Sigmoid colon (tissue), 7 donors: ENCODE measurements around the gene GP1BA. TPM values are rescaled to one million over a fixed set of nuclear protein-coding genes. Genes with fewer than 3 reads are reported as not detected.

Source experiments
- DNase-seq: peaks from one replicate; pipeline ENCODE4 v3.0.0-alpha.2; 2019
- H3K27ac ChIP-seq, 4 donors: fragments of 200-600 bp; sonication (generic); one replicate each; pipeline ENCODE4 v1.5.1; 2016 to 2019; ENCODE audit warnings: mild to moderate bottlenecking in 1 of 4
- H3K27me3 ChIP-seq, 3 donors: fragments of 200-600 bp; sonication (generic); one replicate each; pipeline ENCODE4 v1.5.1; 2019; ENCODE audit warnings: mild to moderate bottlenecking in 1 of 3
- H3K36me3 ChIP-seq, 4 donors: fragments of 200-600 bp; sonication (generic); one replicate each; pipeline ENCODE4 v1.5.1; 2016 to 2019
- H3K4me1 ChIP-seq, 4 donors: fragments of 200-600 bp; sonication (generic); one replicate each; pipeline ENCODE4 v1.5.1; 2017 to 2019
- H3K4me3 ChIP-seq, 4 donors: fragments of 200-600 bp; sonication (generic); one replicate each; pipeline ENCODE4 v1.5.1; 2017 to 2019; ENCODE audit warnings: mild to moderate bottlenecking in 2 of 4, moderate library complexity in 1 of 4
- H3K9me3 ChIP-seq, 4 donors: fragments of 200-600 bp in 3 of 4; sonication (generic) in 3 of 4; one replicate each; pipeline versions ENCODE4 v1.5.1 to v1.6.1; 2013 to 2019
- EP300 ChIP-seq, 4 donors: sonication (generic); formaldehyde crosslinking; IDR thresholded peaks; one replicate each; pipeline ENCODE4 v1.6.1; 2017; ENCODE audit warnings: antibody characterized with exemption in 4 of 4
- POLR2A ChIP-seq, 2 donors: fragments of 450-650 bp; IDR thresholded peaks; one replicate each; pipeline ENCODE4 v1.6.1; 2016; ENCODE audit warnings: antibody characterized with exemption in 2 of 2, mild to moderate bottlenecking in 2 of 2, moderate library complexity in 2 of 2
- POLR2AphosphoS5 ChIP-seq, 4 donors: sonication (generic); formaldehyde crosslinking; IDR thresholded peaks; one replicate each; pipeline ENCODE4 v1.6.1; 2017; ENCODE audit warnings: antibody characterized with exemption in 4 of 4
- WGBS, 2 donors: extraction: QIAGEN DNeasy Blood & Tissue Kit; methylation state at CpG; one replicate each; pipeline ENCODE4 v1.1.7; 2013; 5-methylcytosine and 5-hydroxymethylcytosine counted together
- intact Hi-C: fragments of 100-400 bp; cut with DNase I; formaldehyde crosslinking; loops from one replicate; pipeline ENCODE4 v1.15.1; 2023
- polyA plus RNA-seq, 3 donors: library from polyadenylated mRNA; stranded (reverse); fragments of 200-250 nt; gene quantifications; one replicate each; pipeline ENCODE4 v1.2.3, GENCODE V29; 2013
- small RNA-seq, 3 donors: library from RNA; depleted of rRNA; stranded (forward); fragments of <200 nt; gene quantifications; one replicate each; pipeline ENCODE3, GENCODE V24; 2016
- total RNA-seq, 4 donors: library from RNA; depleted of rRNA; stranded (reverse); fragments of >200 nt; gene quantifications; one replicate each; pipeline ENCODE4 v1.1.0, GENCODE V29; 2016
- TF ChIP-seq, protein P1 (sequence below), 4 experiments: fragments of 450-650 bp in 3 of 4; fragments of 200-600 bp in 1 of 4; IDR thresholded peaks; one replicate each; pipeline ENCODE4 v1.5.1; 2016 to 2019; ENCODE audit warnings: antibody characterized with exemption in 4 of 4, mild to moderate bottlenecking in 3 of 4, moderate library complexity in 2 of 4
- donor health status: healthy with polysubstance abuse.
- donor health status: Bipolar disorder and iron deficiency.
- donor health status: healthy.

Gene GP1BA
- total and polyA plus RNA-seq, 7 donors, result 1.1 TPM; not detected in 6

DNA sequence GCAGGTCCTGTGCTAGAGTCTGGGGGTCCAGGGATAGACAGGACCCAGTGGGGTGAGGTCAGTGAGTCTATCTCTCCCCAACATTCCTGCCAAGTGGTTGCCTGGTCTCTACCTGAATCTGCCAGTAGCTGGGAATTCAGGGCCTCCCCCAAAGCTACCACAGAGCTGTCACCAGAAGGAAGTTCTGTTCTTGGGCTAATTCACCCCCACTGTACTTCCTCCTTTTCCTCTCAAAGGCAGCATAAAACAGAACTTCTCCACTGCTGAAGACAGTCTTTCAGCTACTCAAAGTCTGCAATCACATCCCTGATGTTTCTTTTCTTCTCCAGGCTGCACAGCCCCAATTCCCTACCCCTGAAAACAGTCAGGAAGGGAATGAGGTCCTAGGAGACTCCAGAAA, 46.6 kb downstream of the GP1BA start:
- no peak overlapping the region for H3K27ac ChIP-seq
- no peaks in the 10 kb centered on the region for H3K27me3 ChIP-seq
- intact Hi-C loops, result loop anchor here (1.0 kb wide), 1 partner anchor 8 kb away; no protein-coding TSS in a partner anchor
- H3K9me3 ChIP-seq, result no peaks in the 10 kb centered on the region
- H3K4me3 ChIP-seq, result no peak overlapping the region
- peaks cover 29 to 84% (median 41%) of the 10 kb centered on the region in 4 donors for H3K36me3 ChIP-seq
- peaks cover 0 to 13% (median 8%) of the 10 kb centered on the region in 4 donors for H3K4me1 ChIP-seq
- DNase-seq, result no peak
- TF ChIP-seq POLR2A (IDR thresholded peaks at IDR 0.05) (no peak), EP300 (IDR thresholded peaks at IDR 0.05) (no peak), POLR2AphosphoS5 (IDR thresholded peaks at IDR 0.05) (no peak)
- TF ChIP-seq, protein P1, sequence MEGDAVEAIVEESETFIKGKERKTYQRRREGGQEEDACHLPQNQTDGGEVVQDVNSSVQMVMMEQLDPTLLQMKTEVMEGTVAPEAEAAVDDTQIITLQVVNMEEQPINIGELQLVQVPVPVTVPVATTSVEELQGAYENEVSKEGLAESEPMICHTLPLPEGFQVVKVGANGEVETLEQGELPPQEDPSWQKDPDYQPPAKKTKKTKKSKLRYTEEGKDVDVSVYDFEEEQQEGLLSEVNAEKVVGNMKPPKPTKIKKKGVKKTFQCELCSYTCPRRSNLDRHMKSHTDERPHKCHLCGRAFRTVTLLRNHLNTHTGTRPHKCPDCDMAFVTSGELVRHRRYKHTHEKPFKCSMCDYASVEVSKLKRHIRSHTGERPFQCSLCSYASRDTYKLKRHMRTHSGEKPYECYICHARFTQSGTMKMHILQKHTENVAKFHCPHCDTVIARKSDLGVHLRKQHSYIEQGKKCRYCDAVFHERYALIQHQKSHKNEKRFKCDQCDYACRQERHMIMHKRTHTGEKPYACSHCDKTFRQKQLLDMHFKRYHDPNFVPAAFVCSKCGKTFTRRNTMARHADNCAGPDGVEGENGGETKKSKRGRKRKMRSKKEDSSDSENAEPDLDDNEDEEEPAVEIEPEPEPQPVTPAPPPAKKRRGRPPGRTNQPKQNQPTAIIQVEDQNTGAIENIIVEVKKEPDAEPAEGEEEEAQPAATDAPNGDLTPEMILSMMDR (IDR thresholded peaks at IDR 0.05), result no peak

DNA sequence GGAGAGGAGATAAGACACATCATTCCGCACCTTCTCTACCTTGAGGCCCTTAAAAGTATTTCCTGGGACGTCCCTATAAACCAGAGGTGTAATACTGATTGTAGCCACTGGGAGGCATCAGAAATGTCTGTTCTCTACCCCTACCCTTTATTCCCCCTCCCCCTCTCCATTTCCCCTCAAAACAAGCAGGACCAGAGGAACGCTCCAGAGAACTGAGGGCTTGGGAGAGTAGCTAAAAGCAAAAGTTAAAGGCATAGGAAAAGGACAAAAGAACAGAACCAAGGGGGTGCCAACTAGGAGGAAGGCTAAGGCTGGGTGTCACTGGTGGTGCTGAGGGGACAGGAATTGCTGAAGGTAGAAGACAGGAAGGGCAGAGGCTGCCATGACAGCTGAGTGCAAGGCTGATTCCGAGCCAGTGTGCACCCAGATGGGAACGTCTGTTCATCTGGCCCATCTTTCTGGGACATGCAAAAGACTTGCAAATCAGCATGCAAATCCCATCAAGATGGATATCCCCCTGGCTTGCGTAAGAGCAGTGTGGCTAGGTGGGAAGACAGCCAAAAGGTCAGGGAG, 48.7 kb downstream of the GP1BA start:
- Histone ChIP-seq H3K4me1 (peaks cover 0 to 10% (median 5%) of the 10 kb centered on the region in 4 donors), H3K4me3 (no peak overlapping the region), H3K27me3 (no peaks in the 10 kb centered on the region), H3K36me3 (peaks cover 27 to 82% (median 38%) of the 10 kb centered on the region in 4 donors), H3K9me3 (no peaks in the 10 kb centered on the region), H3K27ac (no peak overlapping the region)
- no peak for DNase-seq
- WGBS, 2 donors, result 37 to 39% methylated on average over 6 of the region's 6 CpGs
- intact Hi-C loops, result loop anchor here (5.0 kb wide), 1 partner anchor 82 kb away; no protein-coding TSS in a partner anchor
- no peak for TF ChIP-seq POLR2AphosphoS5 (IDR thresholded peaks at IDR 0.05)
- no peak for TF ChIP-seq POLR2A (IDR thresholded peaks at IDR 0.05)
- TF ChIP-seq EP300 (IDR thresholded peaks at IDR 0.05), result no peak
- TF ChIP-seq, protein P1 (IDR thresholded peaks at IDR 0.05), result peak; percentile 61 to 88 (median 80)

DNA sequence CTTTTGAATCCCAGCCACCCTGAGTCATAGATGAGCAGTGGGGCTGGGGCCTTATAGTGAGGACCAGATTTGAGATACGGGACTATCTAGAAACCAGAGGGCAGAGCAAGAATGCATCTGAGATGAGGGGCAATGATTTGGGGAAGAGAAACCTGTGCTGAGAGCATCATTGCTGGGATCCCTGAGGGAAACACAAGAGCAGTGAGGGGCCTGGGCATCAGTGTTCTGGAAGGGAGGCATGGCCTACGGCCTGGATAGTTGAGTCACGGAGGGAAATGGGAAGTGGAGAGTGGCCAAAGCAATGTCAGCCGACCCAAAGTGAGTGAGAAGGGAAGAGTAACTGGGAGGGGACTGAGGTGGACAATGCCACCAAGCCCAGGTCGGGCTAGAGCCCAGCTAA, 50.2 kb downstream of the GP1BA start:
- WGBS, 2 donors, result 70 to 84% methylated on average over 5 of the region's 5 CpGs

More for the DNA sequence above, 50.2 kb downstream of the GP1BA start:
- intact Hi-C loops, result loop anchor here (5.0 kb wide), 1 partner anchor 80 kb away; no protein-coding TSS in a partner anchor
- no peak for DNase-seq
- H3K4me3 ChIP-seq, result no peak overlapping the region
- TF ChIP-seq EP300 (IDR thresholded peaks at IDR 0.05) (no peak), POLR2A (IDR thresholded peaks at IDR 0.05) (no peak), POLR2AphosphoS5 (IDR thresholded peaks at IDR 0.05) (no peak)
- TF ChIP-seq, protein P1 (IDR thresholded peaks at IDR 0.05), result no peak
- H3K27ac ChIP-seq, result no peak overlapping the region
- H3K9me3 ChIP-seq, result no peaks in the 10 kb centered on the region
- no peaks in the 10 kb centered on the region for H3K27me3 ChIP-seq
- peaks cover 0 to 23% (median 17%) of the 10 kb centered on the region in 4 donors for H3K4me1 ChIP-seq
- H3K36me3 ChIP-seq, result peaks cover 18 to 66% (median 30%) of the 10 kb centered on the region in 4 donors

Small RNA genes within 50 kb of the gene (small RNA-seq; reads per million reads assigned to genes)
- gene MIR6864 (0 to 0.51 (median 0.32) reads per million in 3 donors), gene MIR6865 (0 reads per million in 3 donors)

Other genes starting within 250 kb of the GP1BA start
- 10 to 100 TPM; 20.0 to 37.7 (median 26.2) TPM for gene PELP1, start 228.1 kb upstream of the GP1BA start, total RNA-seq
- 10 to 100 TPM in 1 of 3 donors, 1 to 10 TPM in 2; 4.2 to 27.0 (median 9.9) TPM for gene PELP1, start 228.1 kb upstream of the GP1BA start, polyA plus RNA-seq
- gene ARRB2, start 221.6 kb upstream of the GP1BA start, total RNA-seq, result 10 to 100 TPM; 22.1 to 35.7 (median 28.2) TPM
- 10 to 100 TPM; 38.4 to 51.7 (median 39.3) TPM for gene ARRB2, start 221.6 kb upstream of the GP1BA start, polyA plus RNA-seq
- gene MED11, start 200.8 kb upstream of the GP1BA start, total RNA-seq, result 10 to 100 TPM; 31.1 to 43.6 (median 38.3) TPM
- gene MED11, start 200.8 kb upstream of the GP1BA start, polyA plus RNA-seq, result 10 to 100 TPM; 35.8 to 61.9 (median 47.4) TPM
- gene ZMYND15, start 192.4 kb upstream of the GP1BA start, total RNA-seq, result under 1 TPM in 3 of 4 donors, not detected in 1; 0.36 to 0.55 (median 0.49) TPM
- 1 to 10 TPM in 2 of 3 donors, not detected in 1; 1.1 to 1.2 TPM for gene ZMYND15, start 192.4 kb upstream of the GP1BA start, polyA plus RNA-seq
- 1 to 10 TPM; 4.6 to 6.8 (median 5.3) TPM for gene CXCL16, start 192.3 kb upstream of the GP1BA start, total RNA-seq
- 10 to 100 TPM; 21.6 to 32.8 (median 29.0) TPM for gene CXCL16, start 192.3 kb upstream of the GP1BA start, polyA plus RNA-seq
- gene TM4SF5, start 160.4 kb upstream of the GP1BA start, total RNA-seq, result not detected
- gene TM4SF5, start 160.4 kb upstream of the GP1BA start, polyA plus RNA-seq, result 10 to 100 TPM in 2 of 3 donors, 1 to 10 TPM in 1; 7.8 to 19.2 (median 11.1) TPM
- gene VMO1, start 145.9 kb upstream of the GP1BA start, total RNA-seq, result 1 to 10 TPM in 3 of 4 donors, not detected in 1; 1.1 to 6.4 (median 4.1) TPM
- 1 to 10 TPM in 2 of 3 donors, not detected in 1; 2.2 to 4.4 TPM for gene VMO1, start 145.9 kb upstream of the GP1BA start, polyA plus RNA-seq
- not detected for gene GLTPD2, start 143.3 kb upstream of the GP1BA start, total RNA-seq
- gene GLTPD2, start 143.3 kb upstream of the GP1BA start, polyA plus RNA-seq, result 1 to 10 TPM in 1 of 3 donors, under 1 TPM in 1, not detected in 1; 0.06 to 1.6 TPM
- 100 to 1,000 TPM; 153 to 242 (median 192) TPM for gene PSMB6, start 136.1 kb upstream of the GP1BA start, total RNA-seq
- gene PSMB6, start 136.1 kb upstream of the GP1BA start, polyA plus RNA-seq, result 100 to 1,000 TPM; 172 to 213 (median 201) TPM
- 10 to 100 TPM in 3 of 4 donors, 1 to 10 TPM in 1; 9.3 to 20.5 (median 12.3) TPM for gene PLD2, start 125.1 kb upstream of the GP1BA start, total RNA-seq
- gene PLD2, start 125.1 kb upstream of the GP1BA start, polyA plus RNA-seq, result 10 to 100 TPM in 1 of 3 donors, 1 to 10 TPM in 2; 6.0 to 18.0 (median 7.9) TPM
- 10 to 100 TPM; 17.1 to 43.8 (median 21.0) TPM for gene MINK1, start 98.9 kb upstream of the GP1BA start, total RNA-seq
- gene MINK1, start 98.9 kb upstream of the GP1BA start, polyA plus RNA-seq, result 100 to 1,000 TPM in 1 of 3 donors, 10 to 100 TPM in 2; 45.0 to 117 (median 63.8) TPM
- gene C17orf107, start 32.7 kb upstream of the GP1BA start, total RNA-seq, result 1 to 10 TPM in 1 of 4 donors, under 1 TPM in 3; 0.68 to 2.8 (median 0.85) TPM
- 1 to 10 TPM in 1 of 3 donors, under 1 TPM in 2; under 0.01 to 1.7 (median 0.69) TPM for gene C17orf107, start 32.7 kb upstream of the GP1BA start, polyA plus RNA-seq
- gene CHRNE, start 29.2 kb upstream of the GP1BA start, total RNA-seq, result under 1 TPM in 3 of 4 donors, not detected in 1; 0.49 to 0.55 (median 0.54) TPM
- gene CHRNE, start 29.2 kb upstream of the GP1BA start, polyA plus RNA-seq, result under 1 TPM in 2 of 3 donors, not detected in 1; 0.46 to 0.57 TPM
- gene SLC25A11, start 7.8 kb downstream of the GP1BA start, total RNA-seq, result 10 to 100 TPM; 41.0 to 60.3 (median 48.6) TPM
- 10 to 100 TPM; 57.7 to 82.8 (median 79.9) TPM for gene SLC25A11, start 7.8 kb downstream of the GP1BA start, polyA plus RNA-seq
- 10 to 100 TPM; 51.2 to 71.2 (median 60.3) TPM for gene RNF167, start 8.0 kb downstream of the GP1BA start, total RNA-seq
- gene RNF167, start 8.0 kb downstream of the GP1BA start, polyA plus RNA-seq, result 100 to 1,000 TPM in 1 of 3 donors, 10 to 100 TPM in 2; 45.0 to 120 (median 83.9) TPM
- gene PFN1, start 16.3 kb downstream of the GP1BA start, total RNA-seq, result 1,000 to 10,000 TPM in 1 of 4 donors, 100 to 1,000 TPM in 3; 690 to 1,141 (median 828) TPM
- gene PFN1, start 16.3 kb downstream of the GP1BA start, polyA plus RNA-seq, result 1,000 to 10,000 TPM in 1 of 3 donors, 100 to 1,000 TPM in 2; 853 to 1,404 (median 948) TPM
- gene ENO3, start 18.8 kb downstream of the GP1BA start, total RNA-seq, result 1 to 10 TPM; 2.5 to 9.1 (median 5.1) TPM
- 10 to 100 TPM in 1 of 3 donors, 1 to 10 TPM in 1, under 1 TPM in 1; 0.69 to 10.3 (median 5.4) TPM for gene ENO3, start 18.8 kb downstream of the GP1BA start, polyA plus RNA-seq
- 10 to 100 TPM; 42.6 to 84.5 (median 72.3) TPM for gene SPAG7, start 35.5 kb downstream of the GP1BA start, total RNA-seq
- 10 to 100 TPM; 67.8 to 79.3 (median 73.9) TPM for gene SPAG7, start 35.5 kb downstream of the GP1BA start, polyA plus RNA-seq
- 10 to 100 TPM in 3 of 4 donors, 1 to 10 TPM in 1; 9.9 to 24.6 (median 21.7) TPM for gene CAMTA2, start 55.4 kb downstream of the GP1BA start, total RNA-seq
- 10 to 100 TPM; 35.1 to 64.5 (median 42.0) TPM for gene CAMTA2, start 55.4 kb downstream of the GP1BA start, polyA plus RNA-seq
- gene INCA1, start 65.2 kb downstream of the GP1BA start, total RNA-seq, result 1 to 10 TPM in 2 of 4 donors, under 1 TPM in 2; 0.36 to 3.0 (median 1.5) TPM
- gene INCA1, start 65.2 kb downstream of the GP1BA start, polyA plus RNA-seq, result 1 to 10 TPM; 2.2 to 3.6 (median 2.3) TPM
- gene KIF1C, start 65.7 kb downstream of the GP1BA start, total RNA-seq, result 100 to 1,000 TPM in 1 of 4 donors, 10 to 100 TPM in 3; 46.4 to 101 (median 81.0) TPM
- 100 to 1,000 TPM in 2 of 3 donors, 10 to 100 TPM in 1; 83.3 to 164 (median 108) TPM for gene KIF1C, start 65.7 kb downstream of the GP1BA start, polyA plus RNA-seq
- not detected for gene SLC52A1, start 103.1 kb downstream of the GP1BA start, total RNA-seq
- gene SLC52A1, start 103.1 kb downstream of the GP1BA start, polyA plus RNA-seq, result under 1 TPM in 2 of 3 donors, not detected in 1; 0.23 to 0.74 TPM
- 1 to 10 TPM; 4.3 to 6.1 (median 5.3) TPM for gene ZFP3, start 146.2 kb downstream of the GP1BA start, total RNA-seq
- 1 to 10 TPM; 2.4 to 3.2 (median 2.8) TPM for gene ZFP3, start 146.2 kb downstream of the GP1BA start, polyA plus RNA-seq
- 10 to 100 TPM in 3 of 4 donors, 1 to 10 TPM in 1; 5.7 to 15.3 (median 12.7) TPM for gene ZNF232, start 179.6 kb downstream of the GP1BA start, total RNA-seq
- 1 to 10 TPM; 4.8 to 8.7 (median 6.0) TPM for gene ZNF232, start 179.6 kb downstream of the GP1BA start, polyA plus RNA-seq
- 1 to 10 TPM in 1 of 4 donors, not detected in 3; 2.5 TPM for gene USP6, start 183.8 kb downstream of the GP1BA start, total RNA-seq
- gene USP6, start 183.8 kb downstream of the GP1BA start, polyA plus RNA-seq, result under 1 TPM in 1 of 3 donors, not detected in 2; 0.06 TPM